GM18507 (cell line): Measurements from ENCODE around the gene TYMP.

ENCODE experiments used
- DNase-seq: peaks from one replicate; pipeline ENCODE4 v3.0.0; 2011; ENCODE audit warnings: low read depth; ENCODE audit not compliant: insufficient read length; ENCODE audit errors: extremely low spot score
- FAIRE-seq: peaks from 2 replicates; lab custom pipeline; 2011; peaks lifted over from hg19 to GRCh38; lab: Jason Lieb, UNC

Gene TYMP

GRCh38 chr22:50489363-50490243 is 40.2 kb downstream of the TYMP start:
- FAIRE-seq: no peak
- no peak for DNase-seq

GRCh38 chr22:50488886-50489285 is 40.9 kb downstream of the TYMP start:
- FAIRE-seq: no peak
- no peak for DNase-seq

- DNase-seq: no peak
- FAIRE-seq: no peak
Measured at GRCh38 chr22:50488006-50488677, 41.7 kb downstream of the TYMP start.

- no peak for FAIRE-seq
- no peak for DNase-seq
Measured at GRCh38 chr22:50487290-50488005, 42.4 kb downstream of the TYMP start.

- no peak for DNase-seq
- no peak for FAIRE-seq
Measured at GRCh38 chr22:50486561-50487289, 43.1 kb downstream of the TYMP start, which contains the start of gene MIOX. MIOX (plus strand) TSS chr22:50486859; CDS start chr22:50486898, 39 bp downstream.

- FAIRE-seq: no peak
Measured at GRCh38 chr22:50485221-50486131, 44.3 kb downstream of the TYMP start.

GRCh38 chr22:50483977-50484853 is 45.6 kb downstream of the TYMP start:
- no peak for DNase-seq
- no peak for FAIRE-seq

More at GRCh38 chr22:50485221-50486131, 44.3 kb downstream of the TYMP start:
- DNase-seq: no peak

GRCh38 chr22:50483556-50483955 is 46.3 kb downstream of the TYMP start:
- FAIRE-seq: no peak

GRCh38 chr22:50483106-50483505 is 46.7 kb downstream of the TYMP start:
- DNase-seq: no peak
- FAIRE-seq: no peak

More at GRCh38 chr22:50483556-50483955, 46.3 kb downstream of the TYMP start:
- no peak for DNase-seq

- DNase-seq (no peak), FAIRE-seq (no peak)
Measured at GRCh38 chr22:50482107-50483074, 47.4 kb downstream of the TYMP start.

- DNase-seq: no peak
Measured at GRCh38 chr22:50481440-50482106, 48.2 kb downstream of the TYMP start, which contains the start of gene ADM2. ADM2 (plus strand) TSS chr22:50481543; CDS start chr22:50481848, 305 bp downstream.

GRCh38 chr22:50481045-50481439 is 48.8 kb downstream of the TYMP start:
- no peak for DNase-seq
- FAIRE-seq: no peak

More at GRCh38 chr22:50481440-50482106, 48.2 kb downstream of the TYMP start, which contains the start of gene ADM2:
- FAIRE-seq: no peak

GRCh38 chr22:50479721-50480120 is 50.1 kb downstream of the TYMP start:
- FAIRE-seq: no peak
- DNase-seq: no peak

GRCh38 chr22:50477923-50478322 is 51.9 kb downstream of the TYMP start:
- DNase-seq (no peak), FAIRE-seq (no peak)

GRCh38 chr22:50476868-50477267 is 52.9 kb downstream of the TYMP start:
- DNase-seq (no peak), FAIRE-seq (no peak)
